ENCODE measurements around the gene TOR2A. TPM values are rescaled to one million over a fixed set of nuclear protein-coding genes. Genes with fewer than 3 reads are reported as not detected.
A peak's percentile ranks its signal among the peaks of the same experiment; 100 is the strongest.

The TOR2A gene
- total and polyA plus RNA-seq, 9 donors: 2.8 to 12.6 (median 9.9) TPM

DNA sequence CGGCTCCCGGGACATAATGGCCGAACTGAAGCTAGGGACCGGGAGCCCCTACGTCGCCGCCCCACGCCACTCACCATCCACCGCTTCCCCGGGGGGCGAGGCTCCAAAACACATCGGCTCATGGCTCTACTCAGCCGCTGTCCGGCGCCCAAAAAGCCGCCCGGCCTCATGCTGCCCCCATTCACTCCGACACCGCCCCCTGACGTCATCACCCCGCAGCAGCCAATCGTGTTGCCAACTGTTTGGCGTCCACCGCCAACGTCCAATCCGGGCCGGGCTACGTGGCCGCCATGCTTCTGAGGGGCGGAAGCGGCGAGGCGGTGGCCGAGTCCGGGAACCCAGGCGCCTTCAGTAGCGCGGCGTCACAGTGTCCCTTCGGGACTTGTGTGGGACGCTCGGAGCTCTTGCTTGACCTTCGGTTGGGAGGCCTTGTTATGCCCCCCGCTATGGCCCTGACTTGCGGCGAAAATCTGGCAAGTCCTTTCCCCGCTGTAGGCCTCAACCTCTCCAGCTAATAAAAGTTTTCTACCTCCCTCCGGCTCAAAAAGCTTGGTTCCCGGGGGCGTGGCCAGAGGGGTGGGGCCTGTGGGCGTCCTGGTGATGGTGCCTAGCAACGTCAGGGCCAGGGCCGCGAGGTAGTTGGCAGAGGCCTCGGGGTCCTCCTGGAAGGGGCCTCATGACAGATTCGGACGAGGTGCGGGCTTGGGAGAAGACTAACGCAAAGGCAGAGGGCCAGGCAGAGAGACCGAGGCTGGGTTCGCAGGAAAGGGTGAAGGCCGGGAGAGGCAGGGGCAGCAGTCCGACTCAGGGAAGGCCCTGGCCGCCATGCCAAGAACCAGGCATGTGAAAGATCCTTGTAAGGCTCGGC is 19.4 kb downstream of the TOR2A start, which contains the start of the genes PTRH1 and TTC16:
Gene PTRH1 (minus strand): TSS at position 194 of the 868 bp plus-strand sequence. CDS start 24 bp downstream, at position 170.
Gene TTC16 (plus strand): TSS at position 610 of the 868 bp plus-strand sequence. CDS start 67 bp downstream, at position 677.
- Histone ChIP-seq H3K4me1 (ENCODE audit: insufficient read depth) (peaks cover 8% of the 10 kb centered on the region), H3K36me3 (no peaks in the 10 kb centered on the region), H3K27ac (peak within 1 kb of the TSS in 1 of 2 donors; percentile 71), H3K27me3 (no peaks in the 10 kb centered on the region), H3K9me3 (no peaks in the 10 kb centered on the region), H3K4me3 (peak within 1 kb of the TSS; percentile 77)
- WGBS, 3 donors: 1% methylated on average over 64 to 65 of the region's 65 CpGs
- DNase-seq: peak; percentile 97 to 98 (median 98)
- intact Hi-C loops (cut with DNase I): no loop called here
- TF ChIP-seq EP300 (IDR thresholded peaks at IDR 0.05): peak; percentile 57
- no peak for TF ChIP-seq CTCF (IDR thresholded peaks at IDR 0.05)
- peak; percentile 48 for TF ChIP-seq POLR2A (IDR thresholded peaks at IDR 0.05)

DNA sequence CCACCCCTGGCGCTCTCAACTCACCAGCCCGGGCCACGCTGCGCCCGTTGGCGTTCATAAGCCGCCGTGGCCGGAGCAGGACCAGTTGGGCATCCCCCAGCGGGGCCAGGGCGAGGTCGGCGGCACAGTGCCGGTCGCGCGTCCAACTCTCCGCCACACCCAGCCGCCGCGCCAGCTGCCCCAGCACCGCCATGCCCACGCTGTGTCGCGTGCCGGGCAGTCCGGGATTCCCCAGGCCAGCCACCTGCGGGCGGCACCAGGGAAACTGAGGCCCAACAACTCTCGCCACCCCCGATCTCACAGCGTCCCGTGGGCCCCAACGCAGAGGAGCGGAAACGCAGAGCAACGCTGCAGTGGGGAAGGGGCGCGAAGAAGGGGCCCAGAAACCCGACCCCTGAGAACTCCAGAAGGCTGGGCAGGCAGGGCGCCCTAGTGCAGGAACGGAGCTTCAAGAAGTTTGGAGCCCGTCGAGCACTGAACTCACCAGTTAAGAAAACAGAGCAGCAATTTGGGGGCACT is 20.1 kb downstream of the TOR2A start:
- intact Hi-C loops (cut with DNase I): no loop called here
- DNase-seq: peak in 2 of 5 donors; percentile 50 to 57
- TF ChIP-seq POLR2A (IDR thresholded peaks at IDR 0.05): no peak
- TF ChIP-seq EP300 (IDR thresholded peaks at IDR 0.05): no peak
- TF ChIP-seq CTCF (IDR thresholded peaks at IDR 0.05): no peak

GRCh38 chr9:127714020-127714750 is 20.9 kb downstream of the TOR2A start:
- WGBS, 3 donors: 72 to 78% (median 74%) methylated on average over 16 to 19 of the region's 19 CpGs
- no peak for TF ChIP-seq CTCF (IDR thresholded peaks at IDR 0.05)
- peaks cover 8% of the 10 kb centered on the region for H3K4me1 ChIP-seq (ENCODE audit: insufficient read depth)
- H3K36me3 ChIP-seq: no peaks in the 10 kb centered on the region
- intact Hi-C loops (cut with DNase I): no loop called here
- H3K27ac ChIP-seq: no peak overlapping the region
- no peak for DNase-seq
- no peaks in the 10 kb centered on the region for H3K27me3 ChIP-seq
- H3K9me3 ChIP-seq: no peaks in the 10 kb centered on the region
- H3K4me3 ChIP-seq: peak overlapping the region; percentile 77

More for the DNA sequence above, 20.1 kb downstream of the TOR2A start:
- H3K27ac ChIP-seq: peak overlapping the region in 1 of 2 donors; percentile 71
- H3K4me3 ChIP-seq: peak overlapping the region; percentile 77
- H3K27me3 ChIP-seq: no peaks in the 10 kb centered on the region
- H3K4me1 ChIP-seq (ENCODE audit: insufficient read depth): peaks cover 8% of the 10 kb centered on the region
- no peaks in the 10 kb centered on the region for H3K36me3 ChIP-seq
- no peaks in the 10 kb centered on the region for H3K9me3 ChIP-seq
- WGBS, 3 donors: 0% methylated on average over 23 to 44 of the region's 44 CpGs

- Histone ChIP-seq H3K4me3 (no peak overlapping the region), H3K4me1 (ENCODE audit: insufficient read depth) (peaks cover 8% of the 10 kb centered on the region), H3K27me3 (no peaks in the 10 kb centered on the region), H3K9me3 (no peaks in the 10 kb centered on the region), H3K27ac (no peak overlapping the region), H3K36me3 (no peaks in the 10 kb centered on the region)
- intact Hi-C loops (cut with DNase I): no loop called here
- DNase-seq: no peak
- WGBS, 3 donors: 89 to 92% (median 91%) methylated on average over 9 to 10 of the region's 10 CpGs
- TF ChIP-seq CTCF (IDR thresholded peaks at IDR 0.05) (no peak), POLR2A (IDR thresholded peaks at IDR 0.05) (no peak)
Observed at GRCh38 chr9:127712867-127713266, 22.2 kb downstream of the TOR2A start.

All from ovary (tissue), 9 donors.